MCF 10A (cell line): ENCODE data around the gene LCP2. TPM values are rescaled to one million over a fixed set of nuclear protein-coding genes. Genes with fewer than 3 reads are reported as not detected.

Experiments used
- BruUV-seq: library from RNA; stranded (reverse); fragments of 400-500 nt; replicated peaks from 2 replicates; lab custom pipeline; 2021; lab: Mats Ljungman, UMichigan
- CTCF ChIA-PET: fragments of 300-600 bp; sonication (Branson Sonifier 250); formaldehyde crosslinking; extraction: SDS; loops from one replicate; lab custom pipeline; 2021; ENCODE audit warnings: antibody characterized with exemption, inconsistent platforms; lab: Yijun Ruan, JAX
- POLR2A ChIA-PET: fragments of 300-600, 350-650 bp; sonication (Branson Sonifier 250); formaldehyde crosslinking; extraction: SDS; loops from one replicate; lab custom pipeline; 2020; ENCODE audit warnings: antibody characterized with exemption, inconsistent platforms; lab: Yijun Ruan, JAX
- DNase-seq: peaks from one replicate; pipeline ENCODE4 v3.0.0-alpha.2; 2018; ENCODE audit not compliant: unreplicated experiment
- H3K27ac Mint-ChIP-seq: one replicate; pipeline ENCODE4 v1.8.0; 2022; ENCODE audit warnings: mild to moderate bottlenecking, low read depth, mixed read lengths; ENCODE audit not compliant: unreplicated experiment
- H3K27me3 Mint-ChIP-seq: one replicate; pipeline ENCODE4 v1.8.0; 2022; ENCODE audit warnings: mixed read lengths; ENCODE audit not compliant: insufficient read depth, unreplicated experiment
- H3K36me3 Mint-ChIP-seq: one replicate; pipeline ENCODE4 v1.8.0; 2022; ENCODE audit warnings: mild to moderate bottlenecking, moderate library complexity, mixed read lengths; ENCODE audit not compliant: insufficient read depth, unreplicated experiment
- H3K4me1 Mint-ChIP-seq: one replicate; pipeline ENCODE4 v1.8.0; 2022; ENCODE audit warnings: mixed read lengths; ENCODE audit not compliant: insufficient read depth, unreplicated experiment
- H3K4me3 Mint-ChIP-seq: one replicate; pipeline ENCODE4 v1.8.0; 2022; ENCODE audit warnings: mild to moderate bottlenecking, moderate library complexity, mixed read lengths; ENCODE audit not compliant: unreplicated experiment
- H3K9me3 Mint-ChIP-seq: one replicate; pipeline ENCODE4 v1.8.0; 2022; ENCODE audit warnings: mixed read lengths; ENCODE audit not compliant: unreplicated experiment
- intact Hi-C: fragments of 100-400 bp; cut with micrococcal nuclease; formaldehyde crosslinking; loops from 2 replicates; pipeline ENCODE4 v1.14.1; 2022
- total RNA-seq: library from RNA; stranded (reverse); gene quantifications from 2 replicates; pipeline ENCODE4 v1.2.3, GENCODE V29; 2022
- TF ChIP-seq, protein P1 (sequence below): fragments of 200-600 bp; IDR thresholded peaks from one replicate; pipeline ENCODE4 v1.8.0; 2022; ENCODE audit warnings: antibody characterized with exemption, mild to moderate bottlenecking; ENCODE audit not compliant: unreplicated experiment

The LCP2 gene
- total RNA-seq, 1 experiment from 2014 or later, result not detected

DNA sequence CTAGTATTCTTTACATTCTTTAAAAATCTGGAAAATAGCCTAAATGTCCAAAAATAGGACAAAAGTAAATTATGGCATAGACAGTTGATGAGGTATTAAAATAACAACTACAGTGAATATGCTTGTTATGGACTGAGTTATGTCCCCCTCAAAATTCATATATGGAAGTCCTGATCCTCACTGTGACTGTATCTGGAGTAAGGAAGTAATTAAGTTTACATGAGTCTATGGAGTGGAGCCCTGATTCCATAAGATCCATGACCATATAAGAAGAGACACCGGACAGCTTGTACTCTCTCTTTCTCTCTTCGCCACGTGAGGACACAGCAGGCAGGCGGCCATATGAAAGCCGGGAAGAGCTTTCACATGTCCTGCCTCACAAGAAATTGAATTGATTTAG is 93.4 kb downstream of the LCP2 start:
- no TSS peak for BruUV-seq
- Mint-ChIP-seq H3K27me3 (peaks cover 29% of the 10 kb centered on the region), H3K27ac (no peak overlapping the region), H3K36me3 (no peaks in the 10 kb centered on the region), H3K4me1 (no peaks in the 10 kb centered on the region), H3K4me3 (no peak overlapping the region), H3K9me3 (no peaks in the 10 kb centered on the region)
- CTCF ChIA-PET, result interaction anchor here (1.2 to 2.9 kb wide), 2 partner anchors 104 to 223 kb away, joined by 5 to 12 read pairs; no protein-coding TSS in a partner anchor
- TF ChIP-seq, protein P1, sequence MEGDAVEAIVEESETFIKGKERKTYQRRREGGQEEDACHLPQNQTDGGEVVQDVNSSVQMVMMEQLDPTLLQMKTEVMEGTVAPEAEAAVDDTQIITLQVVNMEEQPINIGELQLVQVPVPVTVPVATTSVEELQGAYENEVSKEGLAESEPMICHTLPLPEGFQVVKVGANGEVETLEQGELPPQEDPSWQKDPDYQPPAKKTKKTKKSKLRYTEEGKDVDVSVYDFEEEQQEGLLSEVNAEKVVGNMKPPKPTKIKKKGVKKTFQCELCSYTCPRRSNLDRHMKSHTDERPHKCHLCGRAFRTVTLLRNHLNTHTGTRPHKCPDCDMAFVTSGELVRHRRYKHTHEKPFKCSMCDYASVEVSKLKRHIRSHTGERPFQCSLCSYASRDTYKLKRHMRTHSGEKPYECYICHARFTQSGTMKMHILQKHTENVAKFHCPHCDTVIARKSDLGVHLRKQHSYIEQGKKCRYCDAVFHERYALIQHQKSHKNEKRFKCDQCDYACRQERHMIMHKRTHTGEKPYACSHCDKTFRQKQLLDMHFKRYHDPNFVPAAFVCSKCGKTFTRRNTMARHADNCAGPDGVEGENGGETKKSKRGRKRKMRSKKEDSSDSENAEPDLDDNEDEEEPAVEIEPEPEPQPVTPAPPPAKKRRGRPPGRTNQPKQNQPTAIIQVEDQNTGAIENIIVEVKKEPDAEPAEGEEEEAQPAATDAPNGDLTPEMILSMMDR, result no peak
- intact Hi-C loops, result no loop called here
- DNase-seq, result no peak
- POLR2A ChIA-PET, result no interaction called here

DNA sequence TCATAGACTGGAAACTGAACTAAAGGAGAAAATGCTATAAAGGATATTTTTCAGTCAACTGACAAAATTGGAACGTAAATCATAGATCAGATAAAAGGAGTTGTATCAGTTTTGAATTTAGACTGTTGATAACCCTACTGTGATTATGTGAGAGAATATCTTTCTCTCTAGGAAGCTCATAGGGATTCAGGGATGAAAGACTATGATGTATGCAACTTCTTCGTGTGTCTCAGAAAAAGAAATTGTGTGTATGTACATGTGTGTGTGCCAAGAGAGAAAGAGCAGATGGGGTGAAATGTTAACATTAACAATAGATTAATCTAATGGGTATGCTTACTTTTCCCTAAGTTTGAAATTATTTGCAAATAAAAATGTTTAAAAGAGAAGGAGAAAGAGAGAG is 95.5 kb downstream of the LCP2 start:
- no peak for DNase-seq
- Mint-ChIP-seq H3K36me3 (no peaks in the 10 kb centered on the region), H3K27ac (no peak overlapping the region), H3K4me1 (no peaks in the 10 kb centered on the region), H3K27me3 (peaks cover 29% of the 10 kb centered on the region), H3K4me3 (no peak overlapping the region), H3K9me3 (no peaks in the 10 kb centered on the region)
- ChIA-PET CTCF (interaction anchor here (1.2 to 3.0 kb wide), 2 partner anchors 102 to 219 kb away, joined by 3 to 20 read pairs; no protein-coding TSS in a partner anchor), POLR2A (no interaction called here)
- BruUV-seq, result no TSS peak
- intact Hi-C loops, result no loop called here
- TF ChIP-seq, protein P1, result no peak

DNA sequence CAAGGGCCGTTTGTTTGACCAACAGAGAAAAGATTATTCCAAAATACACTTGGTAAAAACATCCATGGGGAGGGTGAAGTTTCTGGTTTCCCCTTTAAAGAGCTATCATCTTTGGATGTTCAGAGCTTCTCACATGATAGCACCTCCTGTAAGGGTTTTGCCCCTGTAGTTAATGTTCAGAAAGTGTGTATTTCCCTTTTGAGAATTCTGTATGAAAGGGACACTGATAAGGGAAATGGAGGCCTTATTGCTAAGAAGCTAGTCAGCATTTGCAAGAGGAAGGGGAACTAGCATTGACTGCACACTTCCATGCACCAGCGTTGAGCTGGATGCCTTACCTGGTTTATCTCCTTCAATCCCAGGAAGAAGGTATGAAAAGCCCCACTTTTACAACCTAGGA is 96.3 kb downstream of the LCP2 start:
- Mint-ChIP-seq H3K4me3 (no peak overlapping the region), H3K4me1 (no peaks in the 10 kb centered on the region), H3K9me3 (no peaks in the 10 kb centered on the region), H3K36me3 (no peaks in the 10 kb centered on the region), H3K27ac (no peak overlapping the region), H3K27me3 (peaks cover 29% of the 10 kb centered on the region)
- no TSS peak for BruUV-seq
- CTCF ChIA-PET, result interaction anchor here (0.7 to 3.0 kb wide), 7 partner anchors 11 to 495 kb away, joined by 3 to 20 read pairs (median 4); no protein-coding TSS in a partner anchor
- intact Hi-C loops, result no loop called here
- TF ChIP-seq, protein P1, result no peak
- DNase-seq, result no peak
- POLR2A ChIA-PET, result interaction anchor here (0.6 kb wide), 1 partner anchor 74 kb away, joined by 3 read pairs; no protein-coding TSS in a partner anchor

DNA sequence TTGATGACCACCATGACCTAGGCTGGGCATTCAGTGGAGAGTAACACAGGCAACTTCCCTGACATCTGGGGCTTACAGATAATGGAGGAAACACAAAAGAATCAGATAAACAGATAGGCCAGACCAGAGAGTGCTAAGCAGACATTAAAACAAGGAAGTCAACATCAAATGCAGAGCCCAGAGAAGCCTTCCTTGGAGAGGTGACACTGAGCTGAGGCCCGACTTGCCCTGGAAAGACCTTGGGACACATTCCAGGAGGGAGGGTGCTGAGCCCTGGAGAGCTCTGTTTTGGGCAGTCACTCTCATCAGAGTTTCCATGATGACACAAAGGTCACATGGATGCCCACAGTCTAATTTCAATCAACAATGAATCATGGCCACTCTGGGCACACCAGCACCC is 96.7 kb downstream of the LCP2 start:
- no TSS peak for BruUV-seq
- H3K27ac Mint-ChIP-seq, result no peak overlapping the region
- H3K36me3 Mint-ChIP-seq, result no peaks in the 10 kb centered on the region
- no peak for DNase-seq
- H3K4me1 Mint-ChIP-seq, result no peaks in the 10 kb centered on the region
- intact Hi-C loops, result no loop called here
- TF ChIP-seq, protein P1, result no peak
- peaks cover 26% of the 10 kb centered on the region for H3K27me3 Mint-ChIP-seq
- POLR2A ChIA-PET, result no interaction called here
- no peak overlapping the region for H3K4me3 Mint-ChIP-seq
- CTCF ChIA-PET, result interaction anchor here (0.7 to 3.0 kb wide), 8 partner anchors 12 to 494 kb away, joined by 3 to 20 read pairs (median 4); no protein-coding TSS in a partner anchor
- H3K9me3 Mint-ChIP-seq, result no peaks in the 10 kb centered on the region

Other genes with a start within 250 kb of the LCP2 start
- not detected in 2 replicates for gene FOXI1, start 191.9 kb downstream of the LCP2 start, total RNA-seq
- not detected in 2 replicates for gene C5orf58, start 64.8 kb downstream of the LCP2 start, total RNA-seq
- not detected in 2 replicates for gene KCNMB1, start 91.6 kb upstream of the LCP2 start, total RNA-seq
- not detected in 2 replicates for gene KCNIP1, start 206.2 kb upstream of the LCP2 start, total RNA-seq